Spleen (tissue), 11 donors: Measurements from ENCODE around the gene BOLA2B. TPM values are rescaled to one million over a fixed set of nuclear protein-coding genes. Genes with fewer than 3 reads are reported as not detected.

Source experiments
- DNase-seq: peaks from one replicate; pipeline ENCODE4 v3.0.0-alpha.2; 2020
- H3K27ac ChIP-seq, 8 donors: fragments of 200-600 bp; sonication (generic) in 7 of 8; 1 replicate in 4 of 8; 2 replicates in 4 of 8; pipeline versions ENCODE4 v1.5.0 to v1.8.0; 2016 to 2021; ENCODE audit warnings: inconsistent platforms in 4 of 8, mild to moderate bottlenecking in 4 of 8, moderate library complexity in 1 of 8
- H3K27me3 ChIP-seq, 7 donors: fragments of 200-600 bp; sonication (generic) in 6 of 7; replicated peaks in 1 of 7; 1 replicate in 4 of 7; 2 replicates in 3 of 7; pipeline versions ENCODE4 v1.5.0 to v1.8.0; 2016 to 2021; ENCODE audit warnings: inconsistent platforms in 3 of 7, mild to moderate bottlenecking in 1 of 7
- H3K36me3 ChIP-seq, 6 donors: fragments of 200-600 bp; sonication (generic) in 5 of 6; 1 replicate in 4 of 6; 2 replicates in 2 of 6; pipeline versions ENCODE4 v1.5.0 to v1.8.0; 2016 to 2021; ENCODE audit warnings: inconsistent platforms in 2 of 6
- H3K4me1 ChIP-seq, 6 donors: fragments of 200-600 bp; sonication (generic) in 5 of 6; 1 replicate in 3 of 6; 2 replicates in 3 of 6; pipeline versions ENCODE4 v1.5.0 to v1.8.0; 2016 to 2021; ENCODE audit warnings: inconsistent platforms in 3 of 6
- H3K4me3 ChIP-seq, 8 donors: fragments of 200-600 bp; sonication (generic) in 7 of 8; 1 replicate in 4 of 8; 2 replicates in 4 of 8; pipeline versions ENCODE4 v1.5.0 to v1.8.0; 2016 to 2021; ENCODE audit warnings: inconsistent platforms in 4 of 8, mild to moderate bottlenecking in 4 of 8, moderate library complexity in 2 of 8
- H3K9me3 ChIP-seq, 8 donors: fragments of 200-600 bp; sonication (generic) in 7 of 8; 1 replicate in 4 of 8; 2 replicates in 4 of 8; pipeline versions ENCODE4 v1.5.0 to v1.8.0; 2016 to 2021; ENCODE audit warnings: inconsistent platforms in 4 of 8
- CTCF ChIP-seq, 11 experiments: fragments of 200-600 bp in 7 of 11; fragments of 450-650 bp in 4 of 11; sonication (generic) in 4 of 11; IDR thresholded peaks in 8 of 11; conservative IDR thresholded peaks in 3 of 11; 1 replicate in 7 of 11; 2 replicates in 4 of 11; pipeline versions ENCODE4 v1.4.0 to v1.8.0; 2016 to 2021; ENCODE audit warnings: antibody characterized with exemption in 11 of 11, inconsistent platforms in 4 of 11, mild to moderate bottlenecking in 1 of 11
- POLR2A ChIP-seq, 3 donors: fragments of 450-650 bp; IDR thresholded peaks; one replicate each; pipeline ENCODE4 v1.5.1; 2017; ENCODE audit warnings: antibody characterized with exemption in 3 of 3, mild to moderate bottlenecking in 1 of 3
- POLR2AphosphoS5 ChIP-seq, 3 donors: sonication (generic); formaldehyde crosslinking; IDR thresholded peaks; one replicate each; pipeline ENCODE4 v1.5.1; 2017; ENCODE audit warnings: antibody characterized with exemption in 3 of 3
- WGBS, 5 donors: extraction: QIAGEN DNeasy Blood & Tissue Kit in 3 of 5; methylation state at CpG; one replicate each; pipeline versions ENCODE4 v1.1.5 to v1.1.7; 2013 to 2018; 5-methylcytosine and 5-hydroxymethylcytosine counted together
- intact Hi-C: fragments of 100-400 bp; cut with DNase I; formaldehyde crosslinking; loops from one replicate; pipeline ENCODE4 v1.15.0; 2023; ENCODE audit warnings: low total_unique reads
- polyA plus RNA-seq, 3 donors: library from polyadenylated mRNA; stranded (reverse); fragments of 200-250 nt; gene quantifications; one replicate each; pipeline ENCODE4 v1.2.1, GENCODE V29; 2013
- total RNA-seq, 7 donors: library from RNA; depleted of rRNA in 3 of 7; stranded (reverse); fragments of >200 nt in 3 of 7; fragmentation: NEBNext Ultra II Directional in 4 of 7; extraction: Animal tissue kit (Norgen Biotek cat#: 25700) in 4 of 7; gene quantifications; one replicate each; pipeline versions ENCODE4 v1.1.0 to v1.2.1, GENCODE V29; 2016 to 2021
- donor health status: healthy with polysubstance abuse.
- donor health status: DM: no; HTN: no; CAD: no; lungs with moderate emphysema.
- donor health status: DM: no; HTN: no; CAD: no.
- donor health status: Bipolar disorder and iron deficiency.
- donor health status: healthy.
- donor health status: DM: no; HTN: no; CAD: no.
- donor health status: DM: yes; HTN: yes; CAD: no.

The BOLA2B gene
- total and polyA plus RNA-seq, 10 donors = 51.0 to 413 (median 276) TPM

GRCh38 chr16:30155188-30155587 lies 38.3 kb downstream of the BOLA2B start:
- no peak for TF ChIP-seq POLR2A (IDR thresholded peaks at IDR 0.05)
- no peak for TF ChIP-seq CTCF (IDR thresholded peaks at IDR 0.05 in 8 of 11, conservative IDR thresholded peaks at IDR 0.05 in 3 of 11)
- no peak for TF ChIP-seq POLR2AphosphoS5 (IDR thresholded peaks at IDR 0.05)
- peaks cover 0 to 3% (median 0%) of the 10 kb centered on the region in 6 donors for H3K4me1 ChIP-seq
- peaks cover 0 to 2% (median 0%) of the 10 kb centered on the region in 8 donors for H3K9me3 ChIP-seq
- no peaks in the 10 kb centered on the region for H3K27me3 ChIP-seq
- H3K27ac ChIP-seq = no peak overlapping the region
- DNase-seq = no peak
- no peak overlapping the region for H3K4me3 ChIP-seq
- intact Hi-C loops = no loop called here
- WGBS, 5 donors = 95 to 99% (median 96%) methylated on average over 5 of the region's 5 CpGs
- H3K36me3 ChIP-seq = no peaks in the 10 kb centered on the region

- Histone ChIP-seq H3K4me3 (no peak overlapping the region), H3K27ac (no peak overlapping the region), H3K9me3 (peaks cover 0 to 20% (median 16%) of the 10 kb centered on the region in 8 donors), H3K4me1 (peaks cover 0 to 25% (median 0%) of the 10 kb centered on the region in 6 donors), H3K36me3 (no peaks in the 10 kb centered on the region), H3K27me3 (no peaks in the 10 kb centered on the region)
- DNase-seq = no peak
- intact Hi-C loops = no loop called here
- 91 to 98% (median 96%) methylated on average over 9 of the region's 9 CpGs for WGBS, 5 donors
- no peak for TF ChIP-seq CTCF (IDR thresholded peaks at IDR 0.05 in 8 of 11, conservative IDR thresholded peaks at IDR 0.05 in 3 of 11)
These were observed 40.9 kb downstream of the BOLA2B start for GRCh38 chr16:30152517-30152916.

- intact Hi-C loops = no loop called here
- Histone ChIP-seq H3K9me3 (peaks cover 0 to 20% (median 16%) of the 10 kb centered on the region in 8 donors), H3K4me1 (peaks cover 0 to 35% (median 0%) of the 10 kb centered on the region in 6 donors), H3K27me3 (no peaks in the 10 kb centered on the region), H3K36me3 (no peaks in the 10 kb centered on the region), H3K27ac (no peak overlapping the region), H3K4me3 (no peak overlapping the region)
- no peak for TF ChIP-seq POLR2A (IDR thresholded peaks at IDR 0.05)
- no peak for TF ChIP-seq CTCF (IDR thresholded peaks at IDR 0.05 in 8 of 11, conservative IDR thresholded peaks at IDR 0.05 in 3 of 11)
- no peak for TF ChIP-seq POLR2AphosphoS5 (IDR thresholded peaks at IDR 0.05)
- WGBS, 5 donors = 88 to 94% (median 92%) methylated on average over 7 of the region's 7 CpGs
- no peak for DNase-seq
These were observed 42.4 kb downstream of the BOLA2B start for GRCh38 chr16:30151091-30151490.

GRCh38 chr16:30149250-30149930 lies 44.1 kb downstream of the BOLA2B start:
- no peaks in the 10 kb centered on the region for H3K36me3 ChIP-seq
- H3K4me1 ChIP-seq = peaks cover 0 to 35% (median 0%) of the 10 kb centered on the region in 6 donors
- H3K9me3 ChIP-seq = peaks cover 0 to 20% (median 16%) of the 10 kb centered on the region in 8 donors
- DNase-seq = no peak
- peak overlapping the region in 7 of 8 donors; percentile 21 to 83 (median 67) for H3K27ac ChIP-seq
- TF ChIP-seq POLR2AphosphoS5 (IDR thresholded peaks at IDR 0.05) = no peak
- no peak for TF ChIP-seq CTCF (IDR thresholded peaks at IDR 0.05 in 8 of 11, conservative IDR thresholded peaks at IDR 0.05 in 3 of 11)
- TF ChIP-seq POLR2A (IDR thresholded peaks at IDR 0.05) = no peak
- H3K4me3 ChIP-seq = peak overlapping the region in 1 of 8 donors; percentile 1
- 65 to 82% (median 77%) methylated on average over 5 of the region's 5 CpGs for WGBS, 5 donors
- H3K27me3 ChIP-seq = no peaks in the 10 kb centered on the region
- intact Hi-C loops = no loop called here
